SK-N-SH treated with all-trans-retinoic acid at 6 μM for 48 hours (cell line): ENCODE results near the gene SIRPB2.

Experiments used
- ESRRG ChIP-seq: fragments of 250-450 bp; sonication (Bioruptor Pico); IDR thresholded peaks from 2 replicates; pipeline ENCODE4 v1.6.1; 2021; ENCODE audit warnings: mild to moderate bottlenecking
- RARB ChIP-seq: fragments of 250-450 bp; sonication (Bioruptor Pico); IDR thresholded peaks from 2 replicates; pipeline ENCODE4 v1.8.0; 2021; ENCODE audit warnings: mild to moderate bottlenecking, moderate library complexity
- TCF4 ChIP-seq: fragments of 250-450 bp; sonication (Bioruptor Pico); IDR thresholded peaks from 2 replicates; pipeline ENCODE4 v1.8.0; 2021; ENCODE audit warnings: mild to moderate bottlenecking, moderate library complexity, borderline replicate concordance
- ZC3H10 ChIP-seq: fragments of 250-450 bp; sonication (Bioruptor Pico); IDR thresholded peaks from 2 replicates; pipeline ENCODE4 v1.5.1; 2021; ENCODE audit warnings: mild to moderate bottlenecking, moderate library complexity

- no peak for TF ChIP-seq RARB (CRISPR knock-in tag)
- no peak for TF ChIP-seq ESRRG (CRISPR knock-in tag)
- TF ChIP-seq ZC3H10 (CRISPR knock-in tag): no peak
- TF ChIP-seq TCF4 (CRISPR knock-in tag): no peak
Observed at GRCh38 chr20:1479831-1480595, 11.2 kb downstream of the SIRPB2 start.
